SK-N-MC (cell line): ENCODE results near the gene TRIM34.

Experiments
- DNase-seq: peaks from one replicate; pipeline ENCODE4 v3.0.0-alpha.2; 2011; ENCODE audit warnings: low read depth, low spot score
- H3K27ac ChIP-seq: fragments of 200-600 bp; sonication (generic); 2 replicates; pipeline ENCODE4 v1.5.1; 2016; ENCODE audit warnings: mixed run types
- H3K36me3 ChIP-seq: fragments of 200-600 bp; sonication (generic); 2 replicates; pipeline ENCODE4 v1.6.1; 2017; ENCODE audit warnings: antibody characterized with exemption, low read length, mixed read lengths; ENCODE audit not compliant: insufficient read depth
- H3K4me3 ChIP-seq: fragments of 200-600 bp; sonication (generic); 2 replicates; pipeline ENCODE4 v1.5.1; 2016
- H3K9ac ChIP-seq: fragments of 200-600 bp; sonication (generic); 2 replicates; pipeline ENCODE4 v1.8.0; 2017; ENCODE audit warnings: mixed run types, mixed read lengths; ENCODE audit not compliant: insufficient read length
- H3K9me3 ChIP-seq: fragments of 200-600 bp; sonication (generic); 2 replicates; pipeline ENCODE4 v1.6.1; 2017; ENCODE audit warnings: low read depth, mild to moderate bottlenecking, antibody characterized with exemption, low read length, moderate library complexity, mixed read lengths
- EZH2 ChIP-seq: fragments of 200-600 bp; sonication (generic); IDR thresholded peaks from one replicate; pipeline ENCODE4 v1.6.1; 2017; ENCODE audit warnings: antibody characterized with exemption
- FOXP2 ChIP-seq: optimal IDR thresholded peaks from 2 replicates; pipeline ENCODE3; 2011; ENCODE audit warnings: mild to moderate bottlenecking, moderate library complexity; ENCODE audit not compliant: insufficient read depth; ENCODE audit errors: extremely low read length, control extremely low read depth
- POLR2AphosphoS5 ChIP-seq: IDR thresholded peaks from 2 replicates; pipeline ENCODE4 v1.6.1; 2012; ENCODE audit warnings: mild to moderate bottlenecking, low read depth, low read length, borderline replicate concordance

TRIM34 gene

GRCh38 chr11:5610446-5610845, 14.4 kb upstream of the TRIM34 start:
- Histone ChIP-seq H3K9ac (no peak overlapping the region), H3K36me3 (no peaks in the 10 kb centered on the region), H3K27ac (no peak overlapping the region), H3K4me3 (no peak overlapping the region), H3K9me3 (no peaks in the 10 kb centered on the region)
- no peak for DNase-seq
- TF ChIP-seq POLR2AphosphoS5 (no peak), FOXP2 (no peak), EZH2 (no peak)

GRCh38 chr11:5611627-5612026, 13.2 kb upstream of the TRIM34 start:
- Histone ChIP-seq H3K9me3 (no peaks in the 10 kb centered on the region), H3K36me3 (no peaks in the 10 kb centered on the region), H3K9ac (no peak overlapping the region), H3K4me3 (no peak overlapping the region), H3K27ac (no peak overlapping the region)
- DNase-seq = no peak
- TF ChIP-seq POLR2AphosphoS5 = no peak
- TF ChIP-seq FOXP2 = no peak
- no peak for TF ChIP-seq EZH2

- DNase-seq = no peak
- Histone ChIP-seq H3K9me3 (no peaks in the 10 kb centered on the region), H3K9ac (no peak overlapping the region), H3K36me3 (no peaks in the 10 kb centered on the region), H3K27ac (no peak overlapping the region), H3K4me3 (no peak overlapping the region)
- no peak for TF ChIP-seq FOXP2
- TF ChIP-seq EZH2 = no peak
- no peak for TF ChIP-seq POLR2AphosphoS5
Measured at GRCh38 chr11:5618807-5619206, 6.0 kb upstream of the TRIM34 start.

- Histone ChIP-seq H3K36me3 (no peaks in the 10 kb centered on the region), H3K9me3 (no peaks in the 10 kb centered on the region), H3K27ac (no peak overlapping the region), H3K4me3 (no peak overlapping the region), H3K9ac (no peak overlapping the region)
- TF ChIP-seq POLR2AphosphoS5 (no peak), FOXP2 (no peak), EZH2 (no peak)
- DNase-seq = no peak
Measured at GRCh38 chr11:5620651-5621521, 3.9 kb upstream of the TRIM34 start.

- Histone ChIP-seq H3K9ac (no peak overlapping the region), H3K36me3 (no peaks in the 10 kb centered on the region), H3K27ac (no peak overlapping the region), H3K4me3 (no peak overlapping the region), H3K9me3 (no peaks in the 10 kb centered on the region)
- TF ChIP-seq EZH2 (no peak), POLR2AphosphoS5 (no peak), FOXP2 (no peak)
- no peak for DNase-seq
Measured at GRCh38 chr11:5621580-5621979, 3.2 kb upstream of the TRIM34 start.

- Histone ChIP-seq H3K27ac (no peak overlapping the region), H3K9me3 (no peaks in the 10 kb centered on the region), H3K9ac (no peak overlapping the region), H3K36me3 (no peaks in the 10 kb centered on the region), H3K4me3 (no peak overlapping the region)
- no peak for DNase-seq
- TF ChIP-seq FOXP2 (no peak), POLR2AphosphoS5 (no peak), EZH2 (no peak)
Measured at GRCh38 chr11:5622802-5623201, 2.0 kb upstream of the TRIM34 start.

- Histone ChIP-seq H3K9me3 (no peaks in the 10 kb centered on the region), H3K27ac (no peak overlapping the region), H3K9ac (no peak overlapping the region), H3K36me3 (no peaks in the 10 kb centered on the region), H3K4me3 (no peak overlapping the region; the same call in 1 of the 2 replicates)
- TF ChIP-seq POLR2AphosphoS5 (no peak), FOXP2 (no peak), EZH2 (no peak)
- DNase-seq = no peak
Measured at GRCh38 chr11:5625281-5625680, 480 bp downstream of the TRIM34 start.

- H3K9me3 ChIP-seq = no peaks in the 10 kb centered on the region
- no peak overlapping the region for H3K9ac ChIP-seq
- DNase-seq = no peak
- no peaks in the 10 kb centered on the region for H3K36me3 ChIP-seq
- H3K4me3 ChIP-seq = no peak overlapping the region
- TF ChIP-seq EZH2 (no peak), POLR2AphosphoS5 (no peak), FOXP2 (no peak)
- H3K27ac ChIP-seq = no peak overlapping the region
Measured at GRCh38 chr11:5626196-5626595, 1.4 kb downstream of the TRIM34 start.
